ENCODE measurements around the gene ATP13A4.

Gene ATP13A4

DNA sequence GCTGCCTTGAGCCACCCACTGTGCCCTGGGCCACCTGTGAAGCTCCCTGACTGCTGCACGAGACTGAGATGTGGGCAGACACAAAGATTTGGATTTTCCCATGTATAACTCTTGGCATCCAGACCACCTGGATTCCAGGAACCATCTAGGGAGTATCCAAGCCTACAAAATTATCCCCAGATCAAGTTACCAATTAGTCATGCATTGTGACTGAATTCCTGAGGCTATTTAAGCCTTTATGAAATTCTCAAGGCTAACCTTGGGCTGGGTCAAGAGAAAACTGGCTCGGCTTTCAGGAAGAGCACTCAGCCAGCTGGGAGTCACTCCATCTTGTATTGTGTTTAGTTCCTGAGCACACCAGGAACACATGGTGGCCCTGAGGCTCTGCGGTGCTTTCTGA lies 162.8 kb downstream of the ATP13A4 start:
- no peak for DNase-seq

DNA sequence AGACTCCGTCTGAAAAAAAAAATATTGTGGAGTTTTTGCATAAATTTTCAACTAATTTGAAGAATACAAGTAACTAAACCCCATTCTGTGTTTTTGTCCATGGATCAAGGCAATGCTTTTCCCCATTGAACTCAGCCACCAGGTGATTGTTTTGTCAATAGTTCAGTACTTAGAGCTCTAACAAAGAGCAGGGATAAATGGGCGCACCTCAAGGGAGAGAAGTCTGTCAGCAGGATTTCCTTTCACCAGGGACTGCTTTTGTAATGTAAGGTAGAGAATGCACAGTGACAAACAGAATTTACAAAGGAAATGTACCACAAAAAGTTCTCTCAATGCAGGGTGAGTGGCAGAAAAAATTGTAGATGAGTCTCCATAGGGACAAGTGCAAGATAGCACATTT lies 165.4 kb downstream of the ATP13A4 start:
- no peak for DNase-seq

DNA sequence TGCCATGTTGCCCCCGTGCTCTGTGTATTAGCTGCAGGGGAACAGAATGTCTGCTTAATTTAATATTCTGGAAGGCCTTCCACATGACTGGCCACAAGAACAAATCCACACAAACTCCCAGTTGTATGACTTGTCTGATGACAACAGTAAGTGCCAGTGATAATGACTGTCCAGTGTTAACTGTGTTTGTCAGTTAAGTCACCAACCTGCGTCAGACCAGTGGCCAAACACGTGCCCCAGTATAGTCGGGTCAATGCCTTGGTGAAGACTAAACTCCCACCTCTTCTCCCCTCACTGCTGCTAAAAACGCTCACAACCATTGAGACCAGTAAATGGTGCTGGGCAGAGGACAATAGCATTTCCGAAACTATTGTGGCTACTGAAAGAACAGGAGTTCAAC lies 166.3 kb downstream of the ATP13A4 start:
- DNase-seq, result no peak

DNA sequence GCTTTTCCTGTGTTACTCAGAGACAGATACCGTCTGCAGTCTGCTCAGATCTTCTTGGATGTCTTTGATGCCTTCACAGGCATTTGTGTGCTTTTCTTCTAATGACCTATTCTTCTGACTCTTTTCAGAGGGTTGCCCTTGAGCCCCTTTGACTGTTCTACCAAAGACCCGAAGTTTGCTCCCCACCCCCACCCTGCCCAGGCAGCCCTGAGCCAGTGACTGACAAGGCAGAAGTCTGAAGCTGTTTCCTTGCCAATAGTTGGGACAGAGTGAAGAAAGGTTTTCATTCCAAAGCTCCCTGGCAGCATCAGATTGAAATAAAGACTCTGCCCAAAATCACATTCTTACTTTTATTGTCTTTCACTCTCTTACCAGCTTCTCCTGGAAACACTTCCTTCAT lies 167.1 kb downstream of the ATP13A4 start:
- DNase-seq, result no peak

DNA sequence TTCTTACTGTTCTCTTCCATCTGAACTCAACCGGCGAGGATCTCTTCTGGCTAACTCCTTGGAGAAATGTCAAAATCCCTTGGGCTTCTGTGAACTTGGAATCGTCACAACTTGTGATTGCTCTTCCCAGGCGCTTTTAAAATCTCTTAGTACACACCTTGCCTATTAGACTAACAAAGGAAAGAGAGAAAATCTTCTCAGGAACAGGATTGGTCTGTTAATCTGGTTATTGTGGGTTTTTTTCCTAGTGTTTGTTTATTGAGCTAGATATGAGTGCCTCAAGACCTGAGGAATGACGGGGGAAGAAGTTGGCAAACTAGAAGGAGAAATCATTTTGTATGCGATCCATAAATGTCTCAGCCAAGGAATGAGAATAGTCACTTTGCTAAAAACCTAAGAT lies 176.0 kb downstream of the ATP13A4 start, which contains the start of gene ATP13A5:
TSS of gene ATP13A5 (minus strand) at position 48 of the 400 bp plus-strand sequence. CDS start at position 20, 28 bp downstream.
- no peak for DNase-seq

DNA sequence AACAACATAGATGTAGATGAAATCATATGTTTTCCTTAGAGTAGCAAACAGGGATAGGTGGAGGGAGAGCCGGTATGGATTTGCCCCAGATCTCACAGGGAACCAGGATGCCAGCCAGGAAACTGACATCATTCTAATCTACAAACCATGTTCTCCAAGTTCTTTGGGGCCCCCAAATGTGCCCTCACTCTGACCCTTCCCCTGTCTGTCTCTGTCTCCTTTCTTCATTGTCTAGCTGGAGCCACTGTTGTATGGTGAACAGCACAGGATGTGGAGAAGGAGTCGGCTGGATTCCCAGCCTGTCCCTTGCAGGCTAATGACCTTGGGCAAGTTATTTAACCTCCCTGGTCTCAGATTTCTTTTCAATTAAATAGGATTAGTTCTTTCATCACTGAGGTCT lies 177.1 kb downstream of the ATP13A4 start:
- DNase-seq, result no peak

DNA sequence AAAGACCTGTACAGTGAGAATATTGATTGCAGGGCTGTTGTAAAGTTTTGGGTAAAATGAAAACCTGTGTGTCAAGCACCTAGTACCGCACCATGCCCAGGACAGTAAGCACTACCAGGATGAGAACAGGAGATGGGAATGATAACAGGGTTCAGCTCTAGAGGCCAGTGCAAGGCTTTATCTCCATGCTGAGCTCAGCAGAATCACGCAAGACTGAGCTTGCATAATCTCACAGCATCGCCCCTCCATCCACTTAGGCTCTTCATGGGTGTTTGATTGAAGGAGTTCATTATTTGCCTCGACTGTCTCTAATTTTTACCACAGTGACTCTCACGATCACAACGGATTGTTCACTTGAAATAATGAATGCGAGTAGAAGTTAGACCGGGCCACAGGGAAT lies 179.1 kb downstream of the ATP13A4 start:
- no peak for DNase-seq

DNA sequence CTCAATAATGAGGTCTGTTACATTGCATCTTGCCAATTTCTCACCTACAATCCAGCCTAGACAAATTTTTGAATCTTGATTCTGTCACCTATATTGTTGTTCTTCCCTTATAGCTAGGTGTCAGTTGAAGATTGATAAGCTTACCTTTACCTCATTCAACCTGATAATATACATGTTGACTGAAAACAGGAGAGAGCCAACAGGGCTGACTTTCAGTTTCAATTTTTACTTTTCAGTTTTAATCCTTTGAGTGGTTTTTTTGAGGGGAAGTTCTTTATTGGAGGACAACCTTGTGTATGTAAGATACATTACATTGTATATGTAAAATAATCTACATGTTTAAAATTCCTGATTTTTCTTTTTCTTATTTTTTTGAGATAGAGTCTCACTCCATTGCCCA lies 181.9 kb downstream of the ATP13A4 start:
- no peak for DNase-seq

DNA sequence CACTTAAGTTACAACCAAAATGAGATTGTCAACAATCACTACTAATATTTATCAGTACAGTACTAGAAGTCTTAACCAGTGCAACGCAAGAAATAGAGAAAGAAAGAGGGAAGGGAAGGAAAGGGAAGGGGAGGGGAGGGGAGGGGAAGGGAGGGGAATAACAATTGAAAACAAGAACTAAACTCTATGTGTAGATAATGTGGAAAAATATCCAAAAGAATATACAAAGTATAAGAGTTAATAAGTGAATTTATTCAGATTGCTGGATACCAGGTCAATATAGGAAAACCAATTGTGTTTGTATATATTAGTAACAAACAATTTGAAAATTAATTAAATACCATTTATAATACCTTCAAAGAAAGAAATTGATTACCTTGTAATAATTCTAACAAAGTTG lies 186.8 kb downstream of the ATP13A4 start:
- DNase-seq, result no peak

DNA sequence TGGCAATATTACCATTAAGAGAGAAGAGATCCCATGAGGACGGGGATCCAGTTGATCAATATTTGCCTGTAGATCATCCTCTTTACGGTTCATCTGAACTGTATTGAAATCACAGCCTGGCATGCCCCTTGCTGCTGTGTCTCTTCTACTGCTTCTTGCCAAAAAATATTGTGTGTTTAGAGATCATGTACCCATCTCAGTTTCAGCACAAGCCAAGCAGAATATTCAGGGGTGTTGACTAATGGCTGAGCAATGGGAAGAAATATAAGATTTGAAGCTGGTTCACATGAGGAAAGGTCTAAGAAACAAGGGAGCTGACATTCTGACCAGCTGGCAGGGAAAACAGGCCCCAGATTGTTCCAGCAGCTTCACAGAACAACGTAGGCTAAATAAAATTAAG lies 197.4 kb downstream of the ATP13A4 start:
- no peak for DNase-seq

DNA sequence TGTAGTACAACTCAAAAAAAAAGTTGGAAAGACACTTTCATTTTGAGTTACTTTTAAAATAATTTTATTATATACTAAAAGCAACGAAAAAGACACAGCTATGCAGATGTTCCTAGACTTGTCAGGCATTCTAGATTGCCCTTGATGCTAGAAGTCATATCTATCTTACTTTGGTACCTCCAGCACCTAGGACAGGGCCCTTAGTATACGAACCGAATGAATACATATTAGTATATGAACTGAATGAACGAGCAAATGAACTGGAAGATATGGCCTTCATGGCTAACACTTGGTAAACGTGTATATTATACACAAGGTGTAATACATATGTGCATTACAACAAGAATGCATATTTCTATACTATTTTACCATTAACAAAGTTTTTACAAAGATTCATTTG lies 200.3 kb downstream of the ATP13A4 start:
- DNase-seq, result no peak
